GM12878 (cell line): ENCODE data around the gene PDZD11. TPM values are rescaled to one million over a fixed set of nuclear protein-coding genes. Genes with fewer than 3 reads are reported as not detected.
"Not testable (repeated sequence)": the region's sequence is repeated elsewhere in the genome, so short reads cannot be mapped to it uniquely, and the experiment has no call there.

Experiments used
- ATAC-seq: fragments of 200-7000 bp; cut with Tn5 transposase; 3 replicates; pipeline ENCODE4 v1.9.1; 2020; ENCODE audit warnings: mild to moderate bottlenecking, moderate library complexity
- BruUV-seq: library from RNA; stranded (reverse); fragments of 400-500 nt; replicated peaks from 2 replicates; lab custom pipeline; 2021; lab: Mats Ljungman, UMichigan
- CTCF ChIA-PET: fragments of 300-600 bp; sonication (Branson Sonifier 250); formaldehyde crosslinking; extraction: SDS; loops from one replicate; lab custom pipeline; 2021; ENCODE audit warnings: inconsistent platforms; lab: Yijun Ruan, JAX
- POLR2A ChIA-PET: fragments of 350-600 bp; formaldehyde crosslinking; extraction: SDS; loops from one replicate; lab custom pipeline; 2021; ENCODE audit warnings: inconsistent platforms; lab: Charles Lee
- RAD21 ChIA-PET: fragments of 300-600 bp; sonication (Branson Sonifier 250); formaldehyde crosslinking; loops from one replicate; lab custom pipeline; 2023; ENCODE audit warnings: antibody characterized with exemption; ENCODE audit not compliant: unreplicated experiment; lab: Charles Lee
- SMC1A ChIA-PET: fragments of 300-600 bp; sonication (Branson Sonifier 250); formaldehyde crosslinking; loops from one replicate; lab custom pipeline; 2023; ENCODE audit not compliant: unreplicated experiment, uncharacterized antibody; lab: Charles Lee
- DNase-seq: peaks from one replicate; pipeline ENCODE4 v3.0.0-alpha.2; 2011; ENCODE audit warnings: low read depth, low spot score
- FAIRE-seq: peaks from 3 replicates; lab custom pipeline; 2011; peaks lifted over from hg19 to GRCh38; lab: Jason Lieb, UNC
- H2AFZ ChIP-seq: 2 replicates; pipeline ENCODE4 v1.6.0; 2011; ENCODE audit warnings: low read depth, low read length, control low read depth; ENCODE audit not compliant: control insufficient read depth
- H3K27ac ChIP-seq: 2 replicates; pipeline ENCODE4 v1.5.1; 2011; ENCODE audit warnings: control low read depth; ENCODE audit not compliant: control insufficient read depth, insufficient read depth
- H3K27me3 ChIP-seq, 2 experiments: replicated peaks in 1 of 2; 2 replicates each; pipeline versions ENCODE4 v1.6.0 to v1.6.1; 2011; ENCODE audit warnings: low read length in 1 of 2; ENCODE audit not compliant: control insufficient read depth in 2 of 2, insufficient read depth in 2 of 2
- H3K36me3 ChIP-seq, 2 experiments: 2 replicates each; pipeline ENCODE4 v1.5.1; 2011; ENCODE audit warnings: low read length in 1 of 2; ENCODE audit not compliant: control insufficient read depth in 2 of 2, insufficient read depth in 2 of 2
- H3K4me1 ChIP-seq: 2 replicates; pipeline ENCODE4 v1.6.1; 2011; ENCODE audit warnings: mild to moderate bottlenecking, low read length, moderate library complexity, mixed read lengths; ENCODE audit not compliant: control insufficient read depth, insufficient read depth
- H3K4me2 ChIP-seq: 2 replicates; pipeline ENCODE4 v1.6.0; 2011; ENCODE audit warnings: control low read depth; ENCODE audit not compliant: control insufficient read depth, insufficient read depth
- H3K4me3 ChIP-seq: fragments of 200-600 bp; sonication (generic); 2 replicates; pipeline ENCODE4 v1.5.1; 2016
- H3K79me2 ChIP-seq: 2 replicates; pipeline ENCODE4 v1.6.0; 2011; ENCODE audit warnings: low read length; ENCODE audit not compliant: control insufficient read depth, insufficient read depth
- H3K9ac ChIP-seq: 2 replicates; pipeline ENCODE4 v1.8.0; 2011; ENCODE audit warnings: low read length, control low read depth, mixed read lengths; ENCODE audit not compliant: control insufficient read depth, insufficient read depth
- H3K9me3 ChIP-seq: replicated peaks from 3 replicates; pipeline ENCODE4 v1.5.1; 2011; ENCODE audit warnings: mild to moderate bottlenecking, low read length; ENCODE audit not compliant: control insufficient read depth, insufficient read depth
- H4K20me1 ChIP-seq: 2 replicates; pipeline ENCODE4 v1.6.0; 2011; ENCODE audit not compliant: control insufficient read depth, insufficient read depth
- ELK1 ChIP-seq: IDR thresholded peaks from 2 replicates; pipeline ENCODE4 v1.6.1; 2012; ENCODE audit warnings: low read depth, low read length, improper control_type of control experiment
- PAX8 ChIP-seq: fragments of 450-650 bp; IDR thresholded peaks from 2 replicates; pipeline ENCODE4 v1.6.1; 2017; ENCODE audit warnings: mild to moderate bottlenecking, moderate library complexity
- TARDBP ChIP-seq: IDR thresholded peaks from 2 replicates; pipeline ENCODE4 v1.6.1; 2016; ENCODE audit warnings: borderline replicate concordance
- WGBS: methylation state at CpG from one replicate; pipeline ENCODE4 v1.1.6; 2016; ENCODE audit warnings: low lambda C conversion rate; ENCODE audit not compliant: insufficient replicate concordance, insufficient coverage; ENCODE audit errors: missing lambda C conversion rate; 5-methylcytosine and 5-hydroxymethylcytosine counted together
- in situ Hi-C: fragments of 300-500 bp; cut with MboI; formaldehyde crosslinking; loops from 9 replicates; pipeline ENCODE4 v1.14.3; 2018; ENCODE audit warnings: mixed read lengths
- intact Hi-C: fragments of 100-400 bp; cut with micrococcal nuclease; formaldehyde crosslinking; loops from one replicate; pipeline ENCODE4 v1.14.2; 2022; ENCODE audit not compliant: unreplicated experiment
- polyA plus RNA-seq, 11 experiments: library from polyadenylated mRNA; depleted of rRNA in 4 of 11; unstranded in 6 of 11; stranded (reverse) in 5 of 11; fragments of >200 nt; fragmentation: Nextera tagmentation in 4 of 11; fragmentation: Illumina TruSeq in 1 of 11; extraction: Ambion mirVana in 4 of 11; extraction: Trizol in 1 of 11; gene quantifications; 1 replicate in 1 of 11; 2 replicates in 10 of 11; pipeline versions ENCODE4 v1.2.1 to v1.2.3, GENCODE V29; 2011 to 2016; ENCODE audit warnings: inconsistent platforms in 2 of 11, missing spikeins in 2 of 11, low read depth in 1 of 11
- total RNA-seq, 4 experiments: library from RNA; depleted of rRNA in 3 of 4; stranded (reverse); fragments of >200 nt in 3 of 4; fragmentation: Illumina TruSeq in 1 of 4; extraction: Trizol in 1 of 4; gene quantifications; 2 replicates each; pipeline versions ENCODE4 v1.2.1 to v1.2.3, GENCODE V29; 2013 to 2021
- TF ChIP-seq, protein P1 (sequence below): fragments of 450-650 bp; IDR thresholded peaks from 2 replicates; pipeline ENCODE4 v1.6.1; 2017; ENCODE audit warnings: borderline replicate concordance
- TF ChIP-seq, protein P2 (sequence below): fragments of 450-650 bp; IDR thresholded peaks from 2 replicates; pipeline ENCODE4 v1.6.1; 2017; ENCODE audit warnings: mild to moderate bottlenecking, moderate library complexity
- TF ChIP-seq, protein P3 (sequence below): fragments of 450-650 bp; formaldehyde crosslinking; IDR thresholded peaks from 2 replicates; pipeline ENCODE4 v1.4.0; 2020; ENCODE audit warnings: mild to moderate bottlenecking, moderate library complexity

Gene PDZD11
- total and polyA plus RNA-seq, 10 of the 15 experiments (the other 5 are each of a cell fraction or from before 2014, with no cell fraction given) = 28.4 to 123 (median 55.0) TPM

DNA sequence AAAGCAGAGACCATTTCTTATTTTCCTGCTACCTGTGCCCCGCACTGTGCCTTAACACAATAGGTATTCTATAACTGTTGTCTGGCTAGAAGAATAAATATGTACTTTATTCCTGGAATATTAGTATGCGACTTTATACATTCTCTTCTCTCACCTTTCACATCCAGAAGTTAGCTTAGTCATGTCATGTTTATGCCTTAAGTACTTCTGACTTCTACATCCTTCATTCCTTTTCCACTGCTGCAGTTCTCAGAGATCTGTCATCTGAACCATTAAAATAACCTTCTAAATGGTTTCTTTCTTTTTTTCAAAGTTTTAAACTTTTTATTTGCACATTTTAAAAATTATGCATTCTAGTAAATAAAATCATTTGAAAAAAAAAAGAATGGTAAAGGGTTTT, 34.6 kb upstream of the PDZD11 start:
- BruUV-seq = no TSS peak
- H3K4me1 ChIP-seq = no peaks in the 10 kb centered on the region
- H3K79me2 ChIP-seq = no peaks in the 10 kb centered on the region
- SMC1A ChIA-PET = no interaction called here
- intact Hi-C loops = no loop called here
- no peaks in the 10 kb centered on the region for H3K9me3 ChIP-seq
- in situ Hi-C loops = no loop called here
- H2AFZ ChIP-seq = no peak overlapping the region
- H3K27ac ChIP-seq = no peak overlapping the region
- FAIRE-seq (no peak), ATAC-seq (no peak), DNase-seq (no peak)
- no peaks in the 10 kb centered on the region for H3K27me3 ChIP-seq
- H3K4me3 ChIP-seq = no peak overlapping the region
- no peak overlapping the region for H3K4me2 ChIP-seq
- no peak overlapping the region for H3K9ac ChIP-seq
- H4K20me1 ChIP-seq = no peaks in the 10 kb centered on the region
- TF ChIP-seq, protein P1, sequence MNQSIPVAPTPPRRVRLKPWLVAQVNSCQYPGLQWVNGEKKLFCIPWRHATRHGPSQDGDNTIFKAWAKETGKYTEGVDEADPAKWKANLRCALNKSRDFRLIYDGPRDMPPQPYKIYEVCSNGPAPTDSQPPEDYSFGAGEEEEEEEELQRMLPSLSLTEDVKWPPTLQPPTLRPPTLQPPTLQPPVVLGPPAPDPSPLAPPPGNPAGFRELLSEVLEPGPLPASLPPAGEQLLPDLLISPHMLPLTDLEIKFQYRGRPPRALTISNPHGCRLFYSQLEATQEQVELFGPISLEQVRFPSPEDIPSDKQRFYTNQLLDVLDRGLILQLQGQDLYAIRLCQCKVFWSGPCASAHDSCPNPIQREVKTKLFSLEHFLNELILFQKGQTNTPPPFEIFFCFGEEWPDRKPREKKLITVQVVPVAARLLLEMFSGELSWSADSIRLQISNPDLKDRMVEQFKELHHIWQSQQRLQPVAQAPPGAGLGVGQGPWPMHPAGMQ = no peak
- TF ChIP-seq TARDBP (no peak), PAX8 (no peak), ELK1 (no peak)
- TF ChIP-seq, protein P2, sequence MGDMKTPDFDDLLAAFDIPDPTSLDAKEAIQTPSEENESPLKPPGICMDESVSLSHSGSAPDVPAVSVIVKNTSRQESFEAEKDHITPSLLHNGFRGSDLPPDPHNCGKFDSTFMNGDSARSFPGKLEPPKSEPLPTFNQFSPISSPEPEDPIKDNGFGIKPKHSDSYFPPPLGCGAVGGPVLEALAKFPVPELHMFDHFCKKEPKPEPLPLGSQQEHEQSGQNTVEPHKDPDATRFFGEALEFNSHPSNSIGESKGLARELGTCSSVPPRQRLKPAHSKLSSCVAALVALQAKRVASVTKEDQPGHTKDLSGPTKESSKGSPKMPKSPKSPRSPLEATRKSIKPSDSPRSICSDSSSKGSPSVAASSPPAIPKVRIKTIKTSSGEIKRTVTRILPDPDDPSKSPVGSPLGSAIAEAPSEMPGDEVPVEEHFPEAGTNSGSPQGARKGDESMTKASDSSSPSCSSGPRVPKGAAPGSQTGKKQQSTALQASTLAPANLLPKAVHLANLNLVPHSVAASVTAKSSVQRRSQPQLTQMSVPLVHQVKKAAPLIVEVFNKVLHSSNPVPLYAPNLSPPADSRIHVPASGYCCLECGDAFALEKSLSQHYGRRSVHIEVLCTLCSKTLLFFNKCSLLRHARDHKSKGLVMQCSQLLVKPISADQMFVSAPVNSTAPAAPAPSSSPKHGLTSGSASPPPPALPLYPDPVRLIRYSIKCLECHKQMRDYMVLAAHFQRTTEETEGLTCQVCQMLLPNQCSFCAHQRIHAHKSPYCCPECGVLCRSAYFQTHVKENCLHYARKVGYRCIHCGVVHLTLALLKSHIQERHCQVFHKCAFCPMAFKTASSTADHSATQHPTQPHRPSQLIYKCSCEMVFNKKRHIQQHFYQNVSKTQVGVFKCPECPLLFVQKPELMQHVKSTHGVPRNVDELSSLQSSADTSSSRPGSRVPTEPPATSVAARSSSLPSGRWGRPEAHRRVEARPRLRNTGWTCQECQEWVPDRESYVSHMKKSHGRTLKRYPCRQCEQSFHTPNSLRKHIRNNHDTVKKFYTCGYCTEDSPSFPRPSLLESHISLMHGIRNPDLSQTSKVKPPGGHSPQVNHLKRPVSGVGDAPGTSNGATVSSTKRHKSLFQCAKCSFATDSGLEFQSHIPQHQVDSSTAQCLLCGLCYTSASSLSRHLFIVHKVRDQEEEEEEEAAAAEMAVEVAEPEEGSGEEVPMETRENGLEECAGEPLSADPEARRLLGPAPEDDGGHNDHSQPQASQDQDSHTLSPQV = no peak
- TF ChIP-seq, protein P3, sequence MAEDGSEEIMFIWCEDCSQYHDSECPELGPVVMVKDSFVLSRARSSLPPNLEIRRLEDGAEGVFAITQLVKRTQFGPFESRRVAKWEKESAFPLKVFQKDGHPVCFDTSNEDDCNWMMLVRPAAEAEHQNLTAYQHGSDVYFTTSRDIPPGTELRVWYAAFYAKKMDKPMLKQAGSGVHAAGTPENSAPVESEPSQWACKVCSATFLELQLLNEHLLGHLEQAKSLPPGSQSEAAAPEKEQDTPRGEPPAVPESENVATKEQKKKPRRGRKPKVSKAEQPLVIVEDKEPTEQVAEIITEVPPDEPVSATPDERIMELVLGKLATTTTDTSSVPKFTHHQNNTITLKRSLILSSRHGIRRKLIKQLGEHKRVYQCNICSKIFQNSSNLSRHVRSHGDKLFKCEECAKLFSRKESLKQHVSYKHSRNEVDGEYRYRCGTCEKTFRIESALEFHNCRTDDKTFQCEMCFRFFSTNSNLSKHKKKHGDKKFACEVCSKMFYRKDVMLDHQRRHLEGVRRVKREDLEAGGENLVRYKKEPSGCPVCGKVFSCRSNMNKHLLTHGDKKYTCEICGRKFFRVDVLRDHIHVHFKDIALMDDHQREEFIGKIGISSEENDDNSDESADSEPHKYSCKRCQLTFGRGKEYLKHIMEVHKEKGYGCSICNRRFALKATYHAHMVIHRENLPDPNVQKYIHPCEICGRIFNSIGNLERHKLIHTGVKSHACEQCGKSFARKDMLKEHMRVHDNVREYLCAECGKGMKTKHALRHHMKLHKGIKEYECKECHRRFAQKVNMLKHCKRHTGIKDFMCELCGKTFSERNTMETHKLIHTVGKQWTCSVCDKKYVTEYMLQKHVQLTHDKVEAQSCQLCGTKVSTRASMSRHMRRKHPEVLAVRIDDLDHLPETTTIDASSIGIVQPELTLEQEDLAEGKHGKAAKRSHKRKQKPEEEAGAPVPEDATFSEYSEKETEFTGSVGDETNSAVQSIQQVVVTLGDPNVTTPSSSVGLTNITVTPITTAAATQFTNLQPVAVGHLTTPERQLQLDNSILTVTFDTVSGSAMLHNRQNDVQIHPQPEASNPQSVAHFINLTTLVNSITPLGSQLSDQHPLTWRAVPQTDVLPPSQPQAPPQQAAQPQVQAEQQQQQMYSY (CRISPR knock-in tag) = no peak
- RAD21 ChIA-PET = no interaction called here
- 49% methylated on average over 2 of the region's 2 CpGs for WGBS
- no peaks in the 10 kb centered on the region; a peak in 2 of 4 replicates for H3K36me3 ChIP-seq
- CTCF ChIA-PET = no interaction called here
- POLR2A ChIA-PET = no interaction called here

DNA sequence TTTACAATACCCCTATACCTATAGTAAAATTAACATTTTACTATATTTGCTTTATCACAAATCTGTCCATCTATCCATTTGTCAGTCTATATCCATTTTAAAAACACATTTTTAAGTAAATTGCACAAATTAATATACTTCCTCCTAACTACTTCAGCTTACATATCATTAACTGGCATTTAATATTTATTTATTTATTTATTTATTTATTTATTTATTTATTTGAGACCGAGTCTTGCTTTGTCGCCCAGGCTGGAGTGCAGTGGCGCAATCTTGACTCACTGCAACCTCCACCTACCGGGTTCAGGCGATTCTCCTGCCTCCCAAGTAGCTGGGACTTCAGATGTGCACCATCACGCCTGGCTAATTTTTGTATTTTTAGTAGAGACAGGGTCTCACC, 33.9 kb upstream of the PDZD11 start:
- H3K4me2 ChIP-seq, in situ Hi-C loops, H3K27me3 ChIP-seq, intact Hi-C loops, POLR2A ChIA-PET, H2AFZ ChIP-seq, BruUV-seq, SMC1A ChIA-PET, RAD21 ChIA-PET, H4K20me1 ChIP-seq, FAIRE-seq, H3K4me3 ChIP-seq, H3K27ac ChIP-seq, H3K9ac ChIP-seq, ATAC-seq, DNase-seq, CTCF ChIA-PET, H3K36me3 ChIP-seq, H3K9me3 ChIP-seq, H3K4me1 ChIP-seq, H3K79me2 ChIP-seq: not testable (repeated sequence)
- 59% methylated on average over 6 of the region's 6 CpGs for WGBS
